G401 (cell line): Measurements from ENCODE around the gene ABCA4. TPM values are rescaled to one million over a fixed set of nuclear protein-coding genes. Genes with fewer than 3 reads are reported as not detected.

Experiments
- DNase-seq: peaks from one replicate; pipeline ENCODE4 v3.0.0-alpha.2; 2015; ENCODE audit warnings: low spot score
- in situ Hi-C: cut with HindIII; loops from 2 replicates; pipeline ENCODE4 v1.10.0; 2016; ENCODE audit warnings: low sequenced_read_pairs, mixed read lengths
- total RNA-seq: library from RNA; depleted of rRNA; stranded (reverse); fragments of >200 nt; shearing (Covaris generic); gene quantifications from 2 replicates; pipeline ENCODE4 v1.2.3, GENCODE V29; 2014

Gene ABCA4
- total RNA-seq, 1 experiment from 2014 or later, result 1.8 TPM

GRCh38 chr1:94093996-94094395 lies 27.0 kb downstream of the ABCA4 start:
- DNase-seq, result no peak
- in situ Hi-C loops, result no loop called here

GRCh38 chr1:94093396-94093795 lies 27.6 kb downstream of the ABCA4 start:
- no peak for DNase-seq
- in situ Hi-C loops, result no loop called here

- DNase-seq, result peak; percentile 77
- in situ Hi-C loops, result no loop called here
Observed at GRCh38 chr1:94092210-94092613, 28.7 kb downstream of the ABCA4 start.

GRCh38 chr1:94090761-94091160 lies 30.2 kb downstream of the ABCA4 start:
- no peak for DNase-seq

GRCh38 chr1:94087193-94087592 lies 33.8 kb downstream of the ABCA4 start:
- in situ Hi-C loops, result no loop called here
- no peak for DNase-seq

More at GRCh38 chr1:94090761-94091160, 30.2 kb downstream of the ABCA4 start:
- in situ Hi-C loops, result no loop called here

GRCh38 chr1:94084547-94084946 lies 36.4 kb downstream of the ABCA4 start:
- no peak for DNase-seq
- in situ Hi-C loops, result no loop called here

- DNase-seq, result peak; percentile 55
- in situ Hi-C loops, result no loop called here
Observed at GRCh38 chr1:94084085-94084484, 36.9 kb downstream of the ABCA4 start.

GRCh38 chr1:94083681-94084080 lies 37.3 kb downstream of the ABCA4 start:
- in situ Hi-C loops, result no loop called here
- peak; percentile 92 for DNase-seq

GRCh38 chr1:94081566-94082344 lies 39.2 kb downstream of the ABCA4 start:
- peak; percentile 92 for DNase-seq
- in situ Hi-C loops, result no loop called here

GRCh38 chr1:94079989-94080388 lies 41.0 kb downstream of the ABCA4 start:
- in situ Hi-C loops, result no loop called here
- DNase-seq, result no peak

- in situ Hi-C loops, result no loop called here
- DNase-seq, result no peak
Observed at GRCh38 chr1:94079080-94079940, 41.6 kb downstream of the ABCA4 start.

- DNase-seq, result no peak
- in situ Hi-C loops, result no loop called here
Observed at GRCh38 chr1:94072840-94073522, 48.0 kb downstream of the ABCA4 start.

- in situ Hi-C loops, result no loop called here
- no peak for DNase-seq
Observed at GRCh38 chr1:94071976-94072375, 49.0 kb downstream of the ABCA4 start.

GRCh38 chr1:94071391-94071790 lies 49.6 kb downstream of the ABCA4 start:
- in situ Hi-C loops, result no loop called here
- no peak for DNase-seq

- in situ Hi-C loops, result no loop called here
- DNase-seq, result peak; percentile 82
Observed at GRCh38 chr1:94070865-94071264, 50.1 kb downstream of the ABCA4 start.

GRCh38 chr1:94069919-94070285 lies 51.0 kb downstream of the ABCA4 start:
- in situ Hi-C loops, result no loop called here
- DNase-seq, result no peak

- in situ Hi-C loops, result no loop called here
- DNase-seq, result peak; percentile 74
Observed at GRCh38 chr1:94068999-94069918, 51.7 kb downstream of the ABCA4 start.

- no peak for DNase-seq
- in situ Hi-C loops, result no loop called here
Observed at GRCh38 chr1:94068096-94068998, 52.6 kb downstream of the ABCA4 start.
